ENCODE results near the gene RBM33. TPM values are rescaled to one million over a fixed set of nuclear protein-coding genes. Genes with fewer than 3 reads are reported as not detected.

The RBM33 gene
- total and polyA plus RNA-seq, 8 donors = 7.5 to 182 (median 60.5) TPM

- DNase-seq = no peak
- Histone ChIP-seq H3K4me1 (peaks cover 0 to 2% (median under 1%) of the 10 kb centered on the region in 4 donors), H3K4me3 (no peak overlapping the region), H3K27ac (no peak overlapping the region), H3K27me3 (peaks cover 0 to 29% (median 0%) of the 10 kb centered on the region in 3 donors), H3K9me3 (no peaks in the 10 kb centered on the region), H3K36me3 (no peaks in the 10 kb centered on the region)
- WGBS, 5 donors = 79 to 87% (median 84%) methylated on average over 18 of the region's 18 CpGs
- intact Hi-C loops (cut with DNase I; ENCODE audit: low total_unique reads) = loop anchor here (10.0 kb wide), 2 partner anchors 131 to 161 kb away; no protein-coding TSS in a partner anchor
- TF ChIP-seq EP300 (IDR thresholded peaks at IDR 0.05) (no peak), POLR2AphosphoS5 (IDR thresholded peaks at IDR 0.05) (no peak), POLR2A (IDR thresholded peaks at IDR 0.05) (no peak), CTCF (IDR thresholded peaks at IDR 0.05) (no peak)
These were observed 40.5 kb upstream of the RBM33 start for GRCh38 chr7:155603858-155604503.

GRCh38 chr7:155604504-155604997, 39.9 kb upstream of the RBM33 start:
- no peak overlapping the region for H3K4me3 ChIP-seq
- H3K36me3 ChIP-seq = no peaks in the 10 kb centered on the region
- no peaks in the 10 kb centered on the region for H3K9me3 ChIP-seq
- peaks cover 0 to 27% (median 0%) of the 10 kb centered on the region in 3 donors for H3K27me3 ChIP-seq
- no peaks in the 10 kb centered on the region for H3K4me1 ChIP-seq
- no peak overlapping the region for H3K27ac ChIP-seq
- no peak for TF ChIP-seq POLR2AphosphoS5 (IDR thresholded peaks at IDR 0.05)
- no peak for TF ChIP-seq EP300 (IDR thresholded peaks at IDR 0.05)
- no peak for TF ChIP-seq POLR2A (IDR thresholded peaks at IDR 0.05)
- TF ChIP-seq CTCF (IDR thresholded peaks at IDR 0.05) = no peak
- DNase-seq = no peak
- intact Hi-C loops (cut with DNase I; ENCODE audit: low total_unique reads) = loop anchor here (10.0 kb wide), 2 partner anchors 130 to 160 kb away; no protein-coding TSS in a partner anchor
- 66 to 80% (median 78%) methylated on average over 8 of the region's 8 CpGs for WGBS, 5 donors

GRCh38 chr7:155609185-155609584, 35.3 kb upstream of the RBM33 start:
- intact Hi-C loops (cut with DNase I; ENCODE audit: low total_unique reads) = loop anchor here (10.0 kb wide), 2 partner anchors 126 to 156 kb away; no protein-coding TSS in a partner anchor

GRCh38 chr7:155610633-155611193, 33.7 kb upstream of the RBM33 start:
- 46 to 50% (median 47%) methylated on average over 11 of the region's 11 CpGs for WGBS, 5 donors
- TF ChIP-seq EP300 (IDR thresholded peaks at IDR 0.05) (no peak), CTCF (IDR thresholded peaks at IDR 0.05) (no peak), POLR2A (IDR thresholded peaks at IDR 0.05) (no peak), POLR2AphosphoS5 (IDR thresholded peaks at IDR 0.05) (no peak)
- H3K4me1 ChIP-seq = no peaks in the 10 kb centered on the region

More at GRCh38 chr7:155609185-155609584, 35.3 kb upstream of the RBM33 start:
- H3K9me3 ChIP-seq = no peaks in the 10 kb centered on the region
- peaks cover 0 to 13% (median 0%) of the 10 kb centered on the region in 3 donors for H3K27me3 ChIP-seq
- H3K36me3 ChIP-seq = no peaks in the 10 kb centered on the region
- H3K27ac ChIP-seq = no peak overlapping the region
- no peaks in the 10 kb centered on the region for H3K4me1 ChIP-seq
- no peak for DNase-seq
- H3K4me3 ChIP-seq = no peak overlapping the region
- TF ChIP-seq CTCF (IDR thresholded peaks at IDR 0.05) = no peak
- WGBS, 5 donors = 90 to 97% (median 96%) methylated on average over 12 of the region's 12 CpGs

More at GRCh38 chr7:155610633-155611193, 33.7 kb upstream of the RBM33 start:
- intact Hi-C loops (cut with DNase I; ENCODE audit: low total_unique reads) = no loop called here
- H3K4me3 ChIP-seq = no peak overlapping the region
- no peaks in the 10 kb centered on the region for H3K36me3 ChIP-seq
- H3K27me3 ChIP-seq = peaks cover 0 to 10% (median 0%) of the 10 kb centered on the region in 3 donors
- no peak for DNase-seq
- no peaks in the 10 kb centered on the region for H3K9me3 ChIP-seq
- no peak overlapping the region for H3K27ac ChIP-seq
